Activated T-cell treated with anti-CD3 and anti-CD28 coated beads, Interleukin-2, amount 50 U/mL, for 72 hours (primary cell): ENCODE data around the gene SPIN2B. TPM values are rescaled to one million over a fixed set of nuclear protein-coding genes. Genes with fewer than 3 reads are reported as not detected.

Experiments used
- total RNA-seq, 2 donors: library from RNA; stranded (reverse); gene quantifications; one replicate each; pipeline ENCODE4 v1.2.3, GENCODE V29; 2022

SPIN2B gene
- total RNA-seq, 2 donors from 2014 or later, result 10.0 to 10.6 TPM

Other genes starting within 250 kb of the SPIN2B start
- gene SPIN3, start 126.0 kb downstream of the SPIN2B start, total RNA-seq, result 10 to 100 TPM; 14.3 to 16.5 TPM
- gene SPIN2A, start 15.8 kb upstream of the SPIN2B start, total RNA-seq, result 1 to 10 TPM in 1 of 2 donors, under 1 TPM in 1; 0.72 to 1.2 TPM
- gene FAAH2, start 165.2 kb upstream of the SPIN2B start, total RNA-seq, result 10 to 100 TPM; 29.4 to 31.0 TPM